PFSK-1 (cell line): ENCODE results near the gene PNCK.

Source experiments
- FOXP2 ChIP-seq: optimal IDR thresholded peaks from 2 replicates; pipeline ENCODE3; 2011; ENCODE audit warnings: borderline replicate concordance, control low read depth, inconsistent platforms; ENCODE audit not compliant: insufficient read depth; ENCODE audit errors: extremely low read length, extremely low read depth
- POLR2AphosphoS5 ChIP-seq: IDR thresholded peaks from 2 replicates; pipeline ENCODE4 v1.6.1; 2012; ENCODE audit warnings: low read depth, mild to moderate bottlenecking, control low read depth, low read length, moderate library complexity
- REST ChIP-seq, 2 experiments: IDR thresholded peaks; 2 replicates each; pipeline versions ENCODE4 v1.6.1 to v1.8.0; 2011 to 2012; ENCODE audit warnings: low read depth in 2 of 2, low read length in 2 of 2, control low read depth in 1 of 2, inconsistent platforms in 1 of 2, mild to moderate bottlenecking in 1 of 2, moderate library complexity in 1 of 2; ENCODE audit not compliant: insufficient read depth in 1 of 2
- SIN3A ChIP-seq: IDR thresholded peaks from 2 replicates; pipeline ENCODE4 v1.6.1; 2012; ENCODE audit warnings: mild to moderate bottlenecking, low read length, moderate library complexity, borderline replicate concordance; ENCODE audit not compliant: insufficient read depth

The PNCK gene

GRCh38 chrX:153620576-153620975 lies 53.0 kb downstream of the PNCK start:
- TF ChIP-seq POLR2AphosphoS5 (no peak), FOXP2 (no peak), SIN3A (no peak), REST (IDR thresholded peaks at IDR 0.05; ENCODE audit: insufficient read depth in 1 of 2, low read depth in 2 of 2, low read length in 2 of 2) (no peak)
